ENCODE measurements around the gene GPN2.
"Not testable (repeated sequence)": the region's sequence is repeated elsewhere in the genome, so short reads cannot be mapped to it uniquely, and the experiment has no call there.

The GPN2 gene

GRCh38 chr1:26856604-26857469 lies 33.2 kb downstream of the GPN2 start:
- FAIRE-seq: no peak

DNA sequence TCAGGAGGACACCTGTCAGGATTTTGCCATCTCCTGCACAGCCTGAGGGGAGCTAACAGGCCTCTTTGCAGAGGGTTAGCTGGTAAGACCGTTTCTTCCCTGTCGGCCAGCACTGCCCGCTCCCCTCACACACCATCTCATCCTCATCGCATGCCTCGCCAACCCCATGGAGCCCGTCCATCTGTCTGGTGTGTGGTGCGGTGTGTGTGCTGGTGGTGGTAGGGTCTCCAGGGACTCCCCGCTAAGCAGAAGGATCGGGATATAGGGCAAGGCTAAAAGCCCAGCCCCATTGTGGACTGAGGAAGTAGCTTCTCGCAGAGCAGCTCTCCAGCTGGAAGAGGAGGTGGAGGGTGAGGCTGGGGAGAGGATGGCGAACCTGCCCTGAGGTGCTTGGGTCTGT lies 33.9 kb downstream of the GPN2 start:
- FAIRE-seq: no peak

- no peak for FAIRE-seq
Observed at GRCh38 chr1:26855636-26856035, 34.4 kb downstream of the GPN2 start.

DNA sequence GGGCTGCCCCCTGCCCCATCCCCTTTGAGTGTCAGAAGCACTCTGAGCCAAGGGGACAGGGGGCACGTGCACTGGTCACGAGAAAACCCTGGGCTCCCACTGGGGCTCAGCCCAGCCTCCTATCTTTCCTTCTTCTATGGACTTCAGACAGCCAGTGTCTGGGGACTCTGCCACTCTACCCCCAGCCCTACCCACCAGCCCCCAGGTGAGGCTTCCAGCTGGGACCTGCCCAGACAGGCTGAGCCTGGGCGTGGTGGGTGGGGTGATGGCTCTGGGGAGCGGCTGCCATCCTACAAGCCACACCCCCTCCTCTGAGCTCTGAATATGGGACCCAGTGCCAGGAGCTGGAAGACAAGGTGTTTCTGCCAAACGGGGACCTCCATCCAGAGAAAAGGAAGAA lies 35.2 kb downstream of the GPN2 start:
- no peak for FAIRE-seq

DNA sequence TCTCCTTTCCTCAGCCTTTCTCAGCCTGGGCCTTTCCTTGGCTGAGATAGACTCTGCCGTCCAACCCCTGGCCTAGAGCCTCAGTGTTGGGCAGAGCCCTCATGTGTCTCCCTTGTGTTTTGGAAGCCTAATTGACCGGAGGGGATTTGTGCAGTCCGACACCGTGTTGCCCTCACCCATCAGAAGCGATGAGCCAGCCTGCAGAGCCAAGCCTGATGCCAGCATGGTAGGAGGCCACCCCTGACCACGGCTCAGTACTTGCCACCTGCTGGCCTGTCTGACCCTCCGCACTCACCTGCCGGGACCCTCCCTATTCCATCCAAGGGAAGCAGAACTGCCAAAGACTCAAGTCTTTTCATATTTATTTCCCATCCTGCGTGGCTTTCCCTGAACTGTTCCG lies 36.5 kb downstream of the GPN2 start:
- FAIRE-seq: no peak

GRCh38 chr1:26853156-26853555 lies 36.9 kb downstream of the GPN2 start:
- FAIRE-seq: no peak

- no peak for FAIRE-seq
Observed at GRCh38 chr1:26852701-26853100, 37.4 kb downstream of the GPN2 start.

- FAIRE-seq: no peak
Observed at GRCh38 chr1:26851106-26851684, 38.9 kb downstream of the GPN2 start.

GRCh38 chr1:26848941-26849774 lies 40.9 kb downstream of the GPN2 start:
- FAIRE-seq: no peak

DNA sequence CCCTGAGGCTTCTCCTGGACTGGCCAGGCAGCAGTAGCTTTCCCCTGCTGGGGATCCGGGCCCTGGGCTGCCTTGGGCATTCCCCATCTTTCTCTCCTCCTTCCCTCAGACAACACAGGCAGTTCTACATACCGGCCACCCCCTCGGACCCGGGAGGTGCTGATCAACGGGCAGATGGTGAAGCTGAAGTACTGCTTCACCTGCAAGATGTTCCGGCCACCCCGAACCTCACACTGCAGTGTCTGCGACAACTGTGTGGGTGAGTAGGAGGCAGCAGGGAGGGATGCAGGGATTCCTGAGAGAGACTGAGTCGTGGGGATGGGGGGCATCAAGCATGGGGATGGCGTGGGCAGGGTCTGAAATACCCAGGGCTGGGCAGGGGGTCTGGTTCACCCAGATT lies 41.6 kb downstream of the GPN2 start:
- no peak for FAIRE-seq

DNA sequence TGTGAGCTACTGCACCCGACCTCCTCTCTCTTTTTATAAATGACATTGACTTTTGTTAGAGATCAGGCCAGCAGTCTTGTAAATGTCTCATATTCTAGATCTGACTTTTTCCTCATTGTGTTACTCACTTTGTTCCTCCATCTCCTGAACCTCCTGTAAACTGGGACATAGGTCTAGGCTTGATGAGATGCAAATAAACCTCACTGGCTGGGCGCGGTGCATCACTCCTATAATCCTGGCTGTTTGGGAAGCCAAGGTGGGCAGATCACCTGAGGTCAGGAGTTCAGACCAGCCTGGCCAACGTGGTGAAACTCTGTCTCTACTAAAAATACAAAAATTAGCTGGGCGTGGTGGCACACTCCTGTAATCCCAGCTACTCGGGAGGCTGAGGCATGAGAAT lies 42.3 kb downstream of the GPN2 start:
- FAIRE-seq: not testable (repeated sequence)

GRCh38 chr1:26844424-26845196 lies 45.5 kb downstream of the GPN2 start:
- no peak for FAIRE-seq

- no peak for FAIRE-seq
Observed at GRCh38 chr1:26839779-26840178, 50.3 kb downstream of the GPN2 start.

- no peak for FAIRE-seq
Observed at GRCh38 chr1:26839339-26839722, 50.8 kb downstream of the GPN2 start.

GRCh38 chr1:26838474-26839338 lies 51.4 kb downstream of the GPN2 start:
- FAIRE-seq: no peak

DNA sequence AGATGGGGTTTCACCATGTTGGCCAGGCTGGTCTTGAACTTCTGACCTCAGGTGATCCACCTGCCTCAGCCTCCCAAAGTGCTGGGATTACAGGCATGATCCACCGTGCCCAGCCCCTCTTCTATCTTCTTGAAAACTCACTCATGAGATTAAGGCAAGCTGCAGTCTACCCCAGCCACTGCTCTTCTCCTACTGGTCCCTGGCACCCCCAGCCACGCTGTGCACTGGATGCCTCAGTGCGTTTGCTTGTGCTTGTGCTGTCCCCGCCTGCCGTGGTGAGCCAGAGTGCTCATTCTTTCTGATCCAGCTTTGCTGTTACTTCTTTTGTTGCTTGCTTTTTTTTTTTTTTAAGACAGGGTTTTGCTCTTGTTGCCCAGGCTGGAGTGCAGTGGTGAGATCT lies 52.4 kb downstream of the GPN2 start:
- FAIRE-seq: not testable (repeated sequence)

GRCh38 chr1:26833432-26834405 lies 56.4 kb downstream of the GPN2 start:
- FAIRE-seq: no peak

GRCh38 chr1:26832249-26832960 lies 57.7 kb downstream of the GPN2 start:
- FAIRE-seq: no peak

DNA sequence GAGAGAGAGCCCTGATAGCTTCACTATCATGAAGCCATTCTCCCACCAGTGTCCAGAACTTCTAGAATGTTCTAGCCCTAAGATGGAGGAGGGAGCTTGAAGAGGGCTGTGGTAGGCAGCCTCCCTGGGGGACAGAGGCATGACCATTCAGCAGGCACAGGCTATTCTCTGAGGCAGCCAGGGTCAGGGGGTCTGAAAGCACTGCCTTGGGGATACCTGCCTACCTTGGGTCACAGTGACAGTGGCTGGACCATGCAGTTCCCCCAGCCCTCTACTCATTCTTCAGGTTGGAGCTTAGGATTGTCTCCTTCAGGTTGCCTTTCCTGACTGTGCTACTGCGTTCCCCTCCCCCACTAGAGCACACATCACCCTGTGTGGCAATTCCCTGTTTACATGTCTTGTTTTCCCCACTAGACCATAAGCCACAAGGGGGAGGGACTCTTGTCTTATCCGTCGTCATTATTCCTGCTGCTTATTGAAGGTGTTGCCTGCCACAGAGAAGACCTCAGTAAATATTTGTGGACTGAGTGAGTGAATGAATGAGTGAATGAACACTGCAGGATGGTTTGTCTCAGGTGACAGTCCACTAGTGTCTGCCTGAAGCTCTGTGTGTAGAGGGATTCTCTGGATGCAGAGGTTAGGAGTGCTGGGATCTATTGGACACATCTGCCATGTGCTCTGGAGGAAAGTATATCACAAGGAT lies 58.4 kb downstream of the GPN2 start:
- FAIRE-seq: no peak
